Parathyroid adenoma (tissue), 2 donors: ENCODE results near the gene ZNF280B.
"Not testable (repeated sequence)": the region's sequence is repeated elsewhere in the genome, so short reads cannot be mapped to it uniquely, and the experiment has no call there.

Source experiments
- H2AFZ ChIP-seq: fragments of 300-600 bp; sonication (generic); one replicate; pipeline ENCODE4 v1.7.0; 2017; ENCODE audit warnings: antibody characterized with exemption, mild to moderate bottlenecking
- H3K27ac ChIP-seq: fragments of 300-600 bp; sonication (generic); one replicate; pipeline ENCODE4 v1.7.0; 2017
- H3K27me3 ChIP-seq: fragments of 300-600 bp; sonication (generic); one replicate; pipeline ENCODE4 v1.7.0; 2017; ENCODE audit warnings: low read length; ENCODE audit not compliant: control insufficient read depth, insufficient read depth
- H3K36me3 ChIP-seq: fragments of 300-600 bp; sonication (generic); one replicate; pipeline ENCODE4 v1.7.0; 2017; ENCODE audit warnings: low read length; ENCODE audit not compliant: control insufficient read depth, insufficient read depth
- H3K4me1 ChIP-seq: fragments of 300-600 bp; sonication (generic); one replicate; pipeline ENCODE4 v1.7.0; 2017; ENCODE audit warnings: control low read depth
- H3K4me2 ChIP-seq: fragments of 300-600 bp; sonication (generic); one replicate; pipeline ENCODE4 v1.7.0; 2017; ENCODE audit warnings: low read length
- H3K4me3 ChIP-seq: fragments of 300-600 bp; sonication (generic); one replicate; pipeline ENCODE4 v1.7.0; 2017; ENCODE audit warnings: low read depth, low read length
- H3K79me2 ChIP-seq: fragments of 300-600 bp; sonication (generic); one replicate; pipeline ENCODE4 v1.7.0; 2017; ENCODE audit warnings: control low read depth
- H3K9ac ChIP-seq: fragments of 300-600 bp; sonication (generic); one replicate; pipeline ENCODE4 v1.7.0; 2017; ENCODE audit warnings: mild to moderate bottlenecking
- H3K9me3 ChIP-seq: fragments of 300-600 bp; sonication (generic); one replicate; pipeline ENCODE4 v1.7.0; 2017; ENCODE audit warnings: low read length; ENCODE audit not compliant: control insufficient read depth
- CTCF ChIP-seq: fragments of 300-600 bp; sonication (generic); IDR thresholded peaks from one replicate; pipeline ENCODE4 v1.7.0; 2017; ENCODE audit warnings: antibody characterized with exemption, mild to moderate bottlenecking
- donor health status: primary hyperparathyroidism.

The ZNF280B gene

GRCh38 chr22:22478470-22478869, 30.1 kb downstream of the ZNF280B start:
- H2AFZ ChIP-seq, result no peak overlapping the region
- H3K79me2 ChIP-seq, result no peaks in the 10 kb centered on the region
- H3K4me2 ChIP-seq, result no peak overlapping the region
- H3K4me1 ChIP-seq, result no peaks in the 10 kb centered on the region
- H3K9me3 ChIP-seq, result no peaks in the 10 kb centered on the region
- no peak overlapping the region for H3K4me3 ChIP-seq
- H3K9ac ChIP-seq, result no peak overlapping the region
- no peaks in the 10 kb centered on the region for H3K36me3 ChIP-seq
- no peaks in the 10 kb centered on the region for H3K27me3 ChIP-seq
- TF ChIP-seq CTCF, result no peak
- H3K27ac ChIP-seq, result no peak overlapping the region

GRCh38 chr22:22474733-22475132, 33.8 kb downstream of the ZNF280B start:
- Histone ChIP-seq H3K36me3 (no peaks in the 10 kb centered on the region), H2AFZ (no peak overlapping the region), H3K9ac (no peak overlapping the region), H3K4me3 (no peak overlapping the region), H3K9me3 (no peaks in the 10 kb centered on the region), H3K79me2 (no peaks in the 10 kb centered on the region), H3K4me2 (no peak overlapping the region), H3K4me1 (no peaks in the 10 kb centered on the region), H3K27ac (no peak overlapping the region), H3K27me3 (no peaks in the 10 kb centered on the region)
- TF ChIP-seq CTCF, result no peak

- not testable (repeated sequence) for H3K4me3 ChIP-seq, H2AFZ ChIP-seq, H3K9ac ChIP-seq, H3K9me3 ChIP-seq, H3K4me2 ChIP-seq, H3K36me3 ChIP-seq, H3K27me3 ChIP-seq, H3K79me2 ChIP-seq, H3K27ac ChIP-seq, H3K4me1 ChIP-seq
Observed at GRCh38 chr22:22471104-22471503, 37.4 kb downstream of the ZNF280B start.

GRCh38 chr22:22469527-22469926, 39.0 kb downstream of the ZNF280B start:
- TF ChIP-seq CTCF, result no peak
- Histone ChIP-seq H3K27ac (no peak overlapping the region), H3K9ac (no peak overlapping the region), H3K79me2 (no peaks in the 10 kb centered on the region), H3K4me1 (no peaks in the 10 kb centered on the region), H3K4me2 (no peak overlapping the region), H3K36me3 (no peaks in the 10 kb centered on the region), H3K27me3 (no peaks in the 10 kb centered on the region), H2AFZ (no peak overlapping the region), H3K9me3 (no peaks in the 10 kb centered on the region), H3K4me3 (no peak overlapping the region)

GRCh38 chr22:22468794-22469469, 39.6 kb downstream of the ZNF280B start:
- not testable (repeated sequence) for H3K4me1 ChIP-seq, H3K36me3 ChIP-seq

GRCh38 chr22:22467112-22467511, 41.4 kb downstream of the ZNF280B start:
- H3K27me3 ChIP-seq, result no peaks in the 10 kb centered on the region
- H3K4me3 ChIP-seq, result no peak overlapping the region
- H3K9me3 ChIP-seq, result no peaks in the 10 kb centered on the region
- no peak overlapping the region for H3K27ac ChIP-seq
- no peaks in the 10 kb centered on the region for H3K79me2 ChIP-seq
- H3K9ac ChIP-seq, result no peak overlapping the region
- H3K36me3 ChIP-seq, result no peaks in the 10 kb centered on the region
- no peak overlapping the region for H3K4me2 ChIP-seq
- H3K4me1 ChIP-seq, result no peaks in the 10 kb centered on the region
- no peak for TF ChIP-seq CTCF
- no peak overlapping the region for H2AFZ ChIP-seq

More at GRCh38 chr22:22468794-22469469, 39.6 kb downstream of the ZNF280B start:
- not testable (repeated sequence) for H2AFZ ChIP-seq, H3K9ac ChIP-seq, H3K79me2 ChIP-seq, H3K4me3 ChIP-seq, H3K27ac ChIP-seq, H3K4me2 ChIP-seq, H3K9me3 ChIP-seq, H3K27me3 ChIP-seq
